Upper lobe of right lung (tissue), 1 donor: Measurements from ENCODE around the gene HOXD4. TPM values are rescaled to one million over a fixed set of nuclear protein-coding genes. Genes with fewer than 3 reads are reported as not detected.

Experiments
- ATAC-seq: fragments of 200-7000 bp; cut with Tn5 transposase; one replicate; pipeline ENCODE4 v1.9.1; 2020; ENCODE audit warnings: mild to moderate bottlenecking, moderate library complexity
- DNase-seq: peaks from one replicate; pipeline ENCODE4 v3.0.0-alpha.2; 2020
- H3K27ac ChIP-seq: fragments of 200-600 bp; one replicate; pipeline ENCODE4 v1.8.0; 2022
- H3K27me3 ChIP-seq: fragments of 200-600 bp; one replicate; pipeline ENCODE4 v1.8.0; 2022; ENCODE audit warnings: mild to moderate bottlenecking
- H3K36me3 ChIP-seq: fragments of 200-600 bp; one replicate; pipeline ENCODE4 v1.8.0; 2022
- H3K4me1 ChIP-seq: fragments of 200-600 bp; one replicate; pipeline ENCODE4 v1.8.0; 2022
- H3K4me3 ChIP-seq: fragments of 200-600 bp; one replicate; pipeline ENCODE4 v1.8.0; 2022; ENCODE audit warnings: mild to moderate bottlenecking
- H3K9me3 ChIP-seq: fragments of 200-600 bp; one replicate; pipeline ENCODE4 v1.8.0; 2022
- intact Hi-C: fragments of 100-400 bp; cut with DNase I; formaldehyde crosslinking; loops from one replicate; pipeline ENCODE4 v1.11.0; 2022
- total RNA-seq: library from RNA; stranded (reverse); fragmentation: NEBNext Ultra II Directional; extraction: Animal tissue kit (Norgen Biotek cat#: 25700); gene quantifications from one replicate; pipeline ENCODE4 v1.2.1, GENCODE V29; 2021
- TF ChIP-seq, protein P1 (sequence below): fragments of 200-600 bp; IDR thresholded peaks from one replicate; pipeline ENCODE4 v1.8.0; 2022; ENCODE audit warnings: antibody characterized with exemption
- donor health status: DM: no; HTN: yes; CAD: no; lungs with severe emphysema.

Gene HOXD4
- total RNA-seq, 1 donor from 2014 or later: 0.84 TPM

DNA sequence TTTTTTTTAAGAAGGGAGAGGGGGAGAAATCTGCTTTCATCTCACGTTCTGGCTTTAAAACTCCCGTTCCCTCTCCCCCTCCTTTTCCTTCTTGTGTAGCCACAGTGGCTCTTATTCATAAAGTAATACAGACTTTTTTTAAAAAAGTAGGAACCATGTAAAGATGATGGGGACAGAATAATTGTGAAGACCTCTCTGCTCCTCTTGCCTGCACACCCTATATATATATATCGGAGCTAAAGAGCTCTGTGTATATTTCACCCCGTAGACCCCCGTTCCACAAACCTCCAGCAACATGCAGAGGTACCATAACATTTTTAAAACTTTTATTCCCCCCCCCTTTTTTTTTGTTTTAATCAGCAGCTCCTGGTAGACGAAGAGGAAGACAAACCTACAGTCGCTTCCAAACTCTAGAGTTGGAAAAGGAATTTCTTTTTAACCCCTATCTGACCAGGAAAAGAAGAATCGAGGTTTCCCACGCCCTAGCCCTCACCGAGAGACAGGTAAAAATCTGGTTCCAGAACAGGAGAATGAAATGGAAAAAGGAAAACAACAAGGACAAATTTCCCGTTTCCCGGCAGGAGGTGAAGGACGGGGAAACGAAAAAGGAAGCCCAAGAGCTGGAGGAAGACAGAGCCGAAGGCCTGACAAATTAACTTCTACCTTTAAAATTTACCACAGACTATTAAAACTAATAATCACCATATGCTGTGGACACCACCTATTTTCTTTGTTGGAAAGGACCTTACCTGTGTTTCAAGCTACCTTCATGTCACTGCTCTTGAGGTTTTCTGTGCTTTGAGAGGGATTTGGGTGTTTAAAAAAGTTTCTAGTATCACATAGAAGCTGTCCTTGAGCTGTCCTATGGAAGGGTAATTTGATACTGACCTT lies 20.1 kb upstream of the HOXD4 start:
- no peaks in the 10 kb centered on the region for H3K36me3 ChIP-seq
- H3K4me3 ChIP-seq: peak overlapping the region; percentile 26
- no peak for ATAC-seq
- intact Hi-C loops: loop anchor here (10.0 kb wide), 2 partner anchors 324 to 424 kb away; no protein-coding TSS in a partner anchor
- DNase-seq: no peak
- peaks cover 94% of the 10 kb centered on the region for H3K27me3 ChIP-seq
- no peaks in the 10 kb centered on the region for H3K9me3 ChIP-seq
- no peak overlapping the region for H3K27ac ChIP-seq
- H3K4me1 ChIP-seq: peaks cover 5% of the 10 kb centered on the region
- TF ChIP-seq, protein P1, sequence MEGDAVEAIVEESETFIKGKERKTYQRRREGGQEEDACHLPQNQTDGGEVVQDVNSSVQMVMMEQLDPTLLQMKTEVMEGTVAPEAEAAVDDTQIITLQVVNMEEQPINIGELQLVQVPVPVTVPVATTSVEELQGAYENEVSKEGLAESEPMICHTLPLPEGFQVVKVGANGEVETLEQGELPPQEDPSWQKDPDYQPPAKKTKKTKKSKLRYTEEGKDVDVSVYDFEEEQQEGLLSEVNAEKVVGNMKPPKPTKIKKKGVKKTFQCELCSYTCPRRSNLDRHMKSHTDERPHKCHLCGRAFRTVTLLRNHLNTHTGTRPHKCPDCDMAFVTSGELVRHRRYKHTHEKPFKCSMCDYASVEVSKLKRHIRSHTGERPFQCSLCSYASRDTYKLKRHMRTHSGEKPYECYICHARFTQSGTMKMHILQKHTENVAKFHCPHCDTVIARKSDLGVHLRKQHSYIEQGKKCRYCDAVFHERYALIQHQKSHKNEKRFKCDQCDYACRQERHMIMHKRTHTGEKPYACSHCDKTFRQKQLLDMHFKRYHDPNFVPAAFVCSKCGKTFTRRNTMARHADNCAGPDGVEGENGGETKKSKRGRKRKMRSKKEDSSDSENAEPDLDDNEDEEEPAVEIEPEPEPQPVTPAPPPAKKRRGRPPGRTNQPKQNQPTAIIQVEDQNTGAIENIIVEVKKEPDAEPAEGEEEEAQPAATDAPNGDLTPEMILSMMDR: no peak

DNA sequence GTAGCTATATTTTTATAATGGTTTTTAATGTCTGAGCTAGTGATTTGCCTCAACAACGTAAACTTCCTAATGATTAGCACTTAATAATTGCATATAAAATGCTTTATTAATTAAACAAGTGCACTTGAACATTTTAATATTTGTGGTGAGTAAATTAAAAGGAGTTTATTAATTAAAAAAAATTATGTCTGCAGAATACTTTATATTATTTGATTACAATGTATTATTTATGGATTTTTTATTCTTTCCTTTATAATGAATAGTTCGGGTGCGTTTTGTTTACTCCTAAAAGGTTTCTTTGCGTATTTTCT lies 19.5 kb upstream of the HOXD4 start:
- no peak for ATAC-seq
- no peak for DNase-seq
- peaks cover 11% of the 10 kb centered on the region for H3K4me1 ChIP-seq
- H3K9me3 ChIP-seq: no peaks in the 10 kb centered on the region
- H3K27me3 ChIP-seq: peaks cover 94% of the 10 kb centered on the region
- intact Hi-C loops: loop anchor here (10.0 kb wide), 2 partner anchors 323 to 423 kb away; no protein-coding TSS in a partner anchor
- H3K4me3 ChIP-seq: no peak overlapping the region
- TF ChIP-seq, protein P1: no peak
- no peak overlapping the region for H3K27ac ChIP-seq
- no peaks in the 10 kb centered on the region for H3K36me3 ChIP-seq

DNA sequence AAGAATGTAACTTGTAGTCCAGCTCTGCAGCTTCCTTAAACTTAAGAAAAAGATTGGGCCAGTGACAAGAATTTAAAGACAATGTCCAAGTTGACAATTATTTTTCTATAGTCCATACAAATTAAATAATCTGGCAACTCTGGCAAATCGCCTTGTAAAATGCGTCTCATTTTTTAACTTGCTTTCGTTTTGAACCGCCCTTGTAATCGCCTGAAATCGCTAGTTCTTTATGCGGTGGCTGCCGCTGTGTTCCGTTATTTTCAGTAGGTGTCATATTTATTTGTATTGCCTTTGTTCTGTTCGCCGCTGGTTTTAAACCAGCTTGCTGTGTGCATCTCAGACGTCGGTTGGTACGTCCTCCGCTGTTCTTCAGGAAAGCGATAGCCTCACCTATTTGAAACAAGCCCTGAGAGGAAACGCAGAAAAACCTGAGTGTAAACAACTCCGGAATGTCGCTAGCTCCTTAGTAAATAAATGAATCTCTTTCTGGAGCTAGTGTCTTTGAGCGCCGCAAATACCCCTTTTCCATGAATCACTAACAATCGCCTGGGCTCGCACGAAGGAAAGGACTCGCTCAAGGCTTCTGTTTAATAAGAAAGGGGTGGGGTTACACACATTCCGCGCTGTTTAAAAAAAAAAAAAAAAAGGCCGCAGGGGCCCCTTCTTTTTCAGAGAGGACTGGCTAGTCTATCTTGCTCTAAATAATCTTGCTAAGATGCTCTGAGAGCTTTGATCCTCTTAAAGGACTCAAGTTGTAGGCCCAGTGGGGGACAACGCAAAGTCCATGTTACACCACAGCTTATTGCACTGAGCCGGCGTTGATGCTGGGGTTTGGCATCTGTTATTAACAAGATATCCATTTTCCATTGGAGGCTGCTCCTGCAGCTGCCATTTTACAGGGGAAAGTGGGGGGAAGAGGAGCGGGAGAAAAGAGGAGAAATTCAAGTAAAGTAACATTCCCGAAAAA lies 18.9 kb upstream of the HOXD4 start:
- H3K27ac ChIP-seq: no peak overlapping the region
- intact Hi-C loops: loop anchor here (10.0 kb wide), 2 partner anchors 322 to 422 kb away; no protein-coding TSS in a partner anchor

DNA sequence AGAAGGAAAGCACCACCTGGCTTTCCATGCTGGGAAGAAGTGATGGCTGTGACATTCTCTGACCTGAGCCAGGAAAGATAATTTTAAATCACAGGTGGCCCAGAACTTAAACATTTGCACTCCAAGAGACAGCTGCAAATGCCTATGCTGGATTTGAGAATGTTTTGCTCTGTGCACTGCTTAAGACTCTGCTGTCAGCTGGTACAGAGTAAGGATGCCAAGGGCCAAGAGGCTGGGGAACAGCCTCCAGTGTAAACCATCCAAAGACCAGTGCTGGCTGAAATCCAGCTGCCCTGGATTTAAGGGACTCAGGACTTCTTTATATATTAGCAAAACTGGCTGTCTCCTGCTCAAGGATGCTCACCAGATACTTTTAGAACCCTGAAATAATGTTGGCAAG lies 18.0 kb upstream of the HOXD4 start:
- no peak for DNase-seq
- no peak for ATAC-seq
- Histone ChIP-seq H3K4me3 (no peak overlapping the region), H3K4me1 (peaks cover 12% of the 10 kb centered on the region), H3K36me3 (no peaks in the 10 kb centered on the region), H3K27me3 (peaks cover 96% of the 10 kb centered on the region), H3K27ac (no peak overlapping the region), H3K9me3 (no peaks in the 10 kb centered on the region)
- intact Hi-C loops: loop anchor here (10.0 kb wide), 2 partner anchors 321 to 421 kb away; no protein-coding TSS in a partner anchor
- TF ChIP-seq, protein P1: no peak

More for the DNA sequence above, 18.9 kb upstream of the HOXD4 start:
- H3K27me3 ChIP-seq: peaks cover 94% of the 10 kb centered on the region
- TF ChIP-seq, protein P1: no peak
- peaks cover 12% of the 10 kb centered on the region for H3K4me1 ChIP-seq
- H3K9me3 ChIP-seq: no peaks in the 10 kb centered on the region
- DNase-seq (no peak), ATAC-seq (no peak)
- H3K36me3 ChIP-seq: no peaks in the 10 kb centered on the region
- peak overlapping the region; percentile 17 for H3K4me3 ChIP-seq

DNA sequence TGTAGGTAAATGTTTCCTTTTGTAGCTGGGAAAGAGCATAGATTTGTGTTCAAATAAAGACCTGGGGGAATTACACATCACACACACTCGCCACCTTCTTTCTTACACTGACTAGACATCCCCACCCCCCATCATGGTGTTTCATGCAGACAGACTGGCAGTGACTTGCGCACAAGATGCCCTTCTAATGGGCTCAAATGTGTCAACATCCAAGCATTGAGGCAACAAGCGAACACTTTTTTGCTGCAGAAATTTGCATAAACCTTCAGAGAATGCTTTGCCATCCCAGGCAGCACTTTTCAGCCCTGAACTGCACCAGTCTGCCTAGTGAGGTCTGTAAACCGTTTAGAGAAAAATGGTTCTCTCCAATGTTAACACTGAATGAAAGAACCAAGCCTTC lies 17.3 kb upstream of the HOXD4 start:
- no peaks in the 10 kb centered on the region for H3K36me3 ChIP-seq
- peaks cover 96% of the 10 kb centered on the region for H3K27me3 ChIP-seq
- peaks cover 12% of the 10 kb centered on the region for H3K4me1 ChIP-seq
- TF ChIP-seq, protein P1: no peak
- no peak for ATAC-seq
- no peaks in the 10 kb centered on the region for H3K9me3 ChIP-seq
- intact Hi-C loops: loop anchor here (10.0 kb wide), 2 partner anchors 321 to 421 kb away; no protein-coding TSS in a partner anchor
- no peak overlapping the region for H3K4me3 ChIP-seq
- H3K27ac ChIP-seq: no peak overlapping the region
- no peak for DNase-seq
